RWPE1 (cell line): ENCODE data around the gene AKR1C3.

Source experiments
- CTCF ChIA-PET: fragments of 350-600 bp; sonication (Branson Sonifier 250); formaldehyde crosslinking; extraction: SDS; loops from one replicate; lab custom pipeline; 2021; lab: Yijun Ruan, JAX
- POLR2A ChIA-PET: fragments of 400-600 bp; formaldehyde crosslinking; extraction: SDS; loops from one replicate; lab custom pipeline; 2020; ENCODE audit warnings: antibody characterized with exemption; ENCODE audit not compliant: low non-redundant PET; lab: Yijun Ruan, JAX
- DNase-seq: peaks from one replicate; pipeline ENCODE4 v3.0.0; 2012; ENCODE audit warnings: low spot score
- H3K27ac ChIP-seq: fragments of 450-650 bp; 2 replicates; pipeline ENCODE4 v1.5.1; 2017
- CTCF ChIP-seq: fragments of 450-650 bp; conservative IDR thresholded peaks from 2 replicates; pipeline ENCODE4 v1.5.1; 2017; ENCODE audit warnings: low read depth, mild to moderate bottlenecking

Gene AKR1C3

DNA sequence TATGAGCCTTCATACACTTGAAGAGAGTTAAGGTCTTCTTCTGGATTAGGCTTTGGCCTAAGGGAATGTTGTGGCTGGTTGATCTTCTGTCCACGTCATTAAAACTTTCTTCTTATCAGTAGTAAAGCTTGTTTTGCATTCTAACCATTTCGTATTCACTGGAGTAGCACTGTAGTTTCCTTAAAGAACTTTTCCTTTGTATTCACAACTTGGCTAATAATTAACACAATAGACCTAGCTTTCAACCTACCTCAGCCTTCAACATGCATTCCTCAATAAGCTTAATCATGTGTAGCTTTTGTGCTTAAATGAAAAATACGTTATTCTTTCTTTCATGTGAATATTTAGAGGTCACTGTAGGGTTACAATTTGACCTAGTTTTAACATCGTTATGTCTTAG, 48.0 kb downstream of the AKR1C3 start:
- no peak for TF ChIP-seq CTCF
- no peak overlapping the region for H3K27ac ChIP-seq
- POLR2A ChIA-PET = no interaction called here
- DNase-seq = no peak
- CTCF ChIA-PET = interaction anchor here (0.8 kb wide), 1 partner anchor 42 kb away, joined by 3 read pairs; no protein-coding TSS in a partner anchor

DNA sequence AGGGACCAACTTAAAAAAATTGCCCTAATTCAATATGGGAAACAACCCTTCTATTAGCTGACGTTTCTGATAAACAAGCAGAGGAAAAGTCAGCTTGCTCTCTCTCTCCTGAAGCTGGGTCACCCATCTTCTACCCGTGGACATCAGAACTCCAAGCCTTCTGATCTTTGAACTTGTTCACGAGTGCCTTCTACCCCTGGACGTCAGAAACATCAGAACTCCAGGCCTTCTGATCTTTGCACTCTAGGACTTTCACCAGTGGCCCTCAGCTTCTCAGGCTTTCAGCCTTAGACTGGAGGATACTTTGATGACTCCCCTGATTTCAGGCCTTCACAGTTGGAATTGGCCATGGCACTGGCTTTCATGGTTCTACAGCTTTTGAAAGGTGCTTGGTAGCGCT, 48.9 kb downstream of the AKR1C3 start:
- TF ChIP-seq CTCF = no peak
- CTCF ChIA-PET = no interaction called here
- no peak for DNase-seq
- POLR2A ChIA-PET = no interaction called here
- no peak overlapping the region for H3K27ac ChIP-seq

DNA sequence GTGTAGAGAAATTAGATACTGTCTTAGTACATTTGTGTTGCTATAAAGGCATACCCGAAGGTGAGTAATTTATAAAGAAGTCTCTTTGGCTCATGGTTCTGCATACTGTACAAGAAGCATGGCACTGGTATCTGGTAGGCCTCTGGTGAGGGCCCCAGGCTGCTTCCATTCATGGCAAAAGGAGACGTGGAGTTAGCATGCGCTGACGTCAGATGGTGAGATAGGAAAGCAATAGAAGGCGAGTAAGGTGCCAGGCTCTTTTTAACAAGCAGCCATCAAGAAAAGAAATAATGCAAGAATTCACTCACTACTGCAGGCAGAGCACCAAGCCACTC, 52.7 kb downstream of the AKR1C3 start:
- DNase-seq = no peak
- POLR2A ChIA-PET = no interaction called here
- H3K27ac ChIP-seq = no peak overlapping the region
- CTCF ChIA-PET = interaction anchor here (0.6 kb wide), 1 partner anchor 229 kb away, joined by 3 read pairs; no protein-coding TSS in a partner anchor
- no peak for TF ChIP-seq CTCF

DNA sequence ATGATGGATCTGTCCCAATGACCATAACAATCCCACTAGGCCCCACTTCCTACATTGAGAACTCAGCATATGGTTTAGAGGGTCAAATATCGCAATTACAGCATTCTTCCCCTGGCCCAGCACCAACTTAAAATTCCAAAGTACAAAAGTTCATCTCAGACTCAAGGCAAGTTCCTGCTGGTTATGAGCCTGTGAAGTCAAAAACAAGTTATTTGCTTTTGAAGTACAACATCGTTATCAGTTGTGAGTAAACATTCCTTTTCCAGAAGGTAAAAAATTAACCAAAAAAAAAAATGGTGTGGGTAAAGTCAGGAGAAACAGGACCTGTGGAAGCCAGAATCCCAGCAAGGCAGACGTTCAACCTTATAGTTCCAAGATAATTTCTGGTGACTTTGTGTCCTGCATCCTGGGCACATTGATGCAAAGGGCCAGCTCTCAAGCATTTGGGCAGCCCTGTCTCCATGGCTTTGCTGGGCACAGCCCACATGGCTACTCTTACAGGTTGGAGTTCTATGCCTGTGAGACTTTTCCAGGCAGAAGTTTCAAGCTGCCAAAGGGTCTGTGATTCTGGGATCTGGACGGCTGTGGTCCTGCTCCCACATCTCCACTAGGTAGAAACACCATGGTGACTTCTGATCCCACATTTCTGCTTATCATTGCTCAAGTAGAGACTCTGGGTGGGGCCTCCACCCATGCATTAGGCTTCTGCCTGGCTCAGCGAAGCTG, 53.2 kb downstream of the AKR1C3 start:
- no peak for DNase-seq
- no peak for TF ChIP-seq CTCF
- ChIA-PET POLR2A (no interaction called here), CTCF (no interaction called here)
- no peak overlapping the region for H3K27ac ChIP-seq

DNA sequence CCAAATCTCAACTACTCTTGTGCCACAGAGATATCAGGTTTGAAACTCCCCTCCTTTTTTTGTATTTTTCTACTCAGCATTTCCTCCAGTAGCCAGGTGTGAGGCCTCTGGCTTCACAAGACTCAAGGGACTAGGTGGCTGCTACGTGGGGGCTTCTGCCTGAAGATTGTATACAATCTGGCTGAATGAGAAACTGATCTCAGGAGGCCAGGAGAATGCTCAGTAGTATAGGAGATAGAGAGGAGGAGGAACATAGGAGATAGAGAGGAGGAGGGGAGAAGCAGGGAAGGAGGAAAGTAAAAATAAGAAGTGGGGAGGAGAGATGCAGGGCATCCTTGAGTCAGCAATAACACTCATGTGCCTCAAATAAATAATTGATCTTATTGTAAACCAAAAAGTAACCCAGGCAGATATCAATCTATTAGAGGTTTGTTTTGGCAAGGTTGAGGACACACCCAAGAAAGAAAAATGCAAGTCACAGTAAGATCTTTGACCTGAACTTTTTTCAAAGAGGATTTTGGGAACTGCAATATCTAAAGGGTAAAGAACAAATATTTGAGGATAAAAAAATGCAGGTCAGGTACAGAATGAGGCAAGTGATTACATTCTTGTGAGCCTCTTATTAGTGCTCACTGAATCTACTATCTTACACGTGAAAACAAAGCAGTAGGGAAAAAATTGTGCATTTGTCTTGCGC, 53.9 kb downstream of the AKR1C3 start:
- ChIA-PET CTCF (interaction anchor here (0.9 kb wide), 1 partner anchor 8 kb away, joined by 3 read pairs; no protein-coding TSS in a partner anchor), POLR2A (no interaction called here)
- TF ChIP-seq CTCF = no peak
- no peak for DNase-seq
- H3K27ac ChIP-seq = no peak overlapping the region

- POLR2A ChIA-PET = no interaction called here
- CTCF ChIA-PET = interaction anchor here (0.9 kb wide), 1 partner anchor 8 kb away, joined by 3 read pairs; no protein-coding TSS in a partner anchor
- H3K27ac ChIP-seq = no peak overlapping the region
- no peak for TF ChIP-seq CTCF
- no peak for DNase-seq
Observed at GRCh38 chr10:5148678-5149032, 54.4 kb downstream of the AKR1C3 start.
